AG09319 (cell line): ENCODE results near the gene CDHR1.
"Not testable (repeated sequence)": the region's sequence is repeated elsewhere in the genome, so short reads cannot be mapped to it uniquely, and the experiment has no call there.

ENCODE experiments used
- DNase-seq: peaks from one replicate; pipeline ENCODE4 v3.0.0-alpha.2; 2010; ENCODE audit warnings: low read depth; ENCODE audit errors: extremely low read depth
- CTCF ChIP-seq: IDR thresholded peaks from 2 replicates; pipeline ENCODE4 v1.5.1; 2011; ENCODE audit warnings: low read depth, mild to moderate bottlenecking, inconsistent platforms, low read length, moderate library complexity

The CDHR1 gene

GRCh38 chr10:84166620-84167288 is 27.6 kb upstream of the CDHR1 start:
- TF ChIP-seq CTCF: no peak
- no peak for DNase-seq

GRCh38 chr10:84167289-84167653 is 27.1 kb upstream of the CDHR1 start:
- DNase-seq: not testable (repeated sequence)

- not testable (repeated sequence) for DNase-seq
Measured at GRCh38 chr10:84168382-84168781, 26.0 kb upstream of the CDHR1 start.

- DNase-seq: not testable (repeated sequence)
Measured at GRCh38 chr10:84171237-84171636, 23.1 kb upstream of the CDHR1 start.

GRCh38 chr10:84171700-84172466 is 22.5 kb upstream of the CDHR1 start:
- not testable (repeated sequence) for DNase-seq

GRCh38 chr10:84172467-84173356 is 21.6 kb upstream of the CDHR1 start:
- TF ChIP-seq CTCF: no peak
- no peak for DNase-seq

GRCh38 chr10:84173501-84173929 is 20.8 kb upstream of the CDHR1 start, which contains the start of gene GPR15LG:
Gene GPR15LG (plus strand): TSS chr10:84173801. CDS start chr10:84173852, 51 bp downstream.
- no peak for DNase-seq
- no peak for TF ChIP-seq CTCF

GRCh38 chr10:84175436-84175835 is 18.9 kb upstream of the CDHR1 start:
- no peak for TF ChIP-seq CTCF
- no peak for DNase-seq

GRCh38 chr10:84176351-84176750 is 18.0 kb upstream of the CDHR1 start:
- no peak for DNase-seq
- TF ChIP-seq CTCF: no peak
